Ishikawa (cell line): Measurements from ENCODE around the gene KANK3.

ENCODE experiments used
- CEBPB ChIP-seq: IDR thresholded peaks from 2 replicates; pipeline ENCODE4 v1.6.1; 2012
- CREB1 ChIP-seq: IDR thresholded peaks from 2 replicates; pipeline ENCODE4 v1.6.1; 2012; ENCODE audit warnings: low read depth
- EGR1 ChIP-seq: IDR thresholded peaks from 2 replicates; pipeline ENCODE4 v1.6.1; 2012
- EP300 ChIP-seq: IDR thresholded peaks from 2 replicates; pipeline ENCODE4 v1.6.1; 2012; ENCODE audit warnings: borderline replicate concordance
- FOXM1 ChIP-seq: IDR thresholded peaks from 2 replicates; pipeline ENCODE4 v1.6.1; 2012; ENCODE audit warnings: low read depth, borderline replicate concordance
- NFIC ChIP-seq: IDR thresholded peaks from 2 replicates; pipeline ENCODE4 v1.6.1; 2012
- RAD21 ChIP-seq: IDR thresholded peaks from 2 replicates; pipeline ENCODE4 v1.6.1; 2012; ENCODE audit warnings: low read depth
- TAF1 ChIP-seq: IDR thresholded peaks from 2 replicates; pipeline ENCODE4 v1.6.1; 2012; ENCODE audit warnings: low read depth, mild to moderate bottlenecking
- TCF12 ChIP-seq: IDR thresholded peaks from 2 replicates; pipeline ENCODE4 v1.6.1; 2012; ENCODE audit warnings: low read depth
- TEAD4 ChIP-seq: IDR thresholded peaks from 2 replicates; pipeline ENCODE4 v1.6.1; 2012
- YY1 ChIP-seq: IDR thresholded peaks from 2 replicates; pipeline ENCODE4 v1.6.1; 2012; ENCODE audit warnings: low read depth
- ZBTB7A ChIP-seq: IDR thresholded peaks from 2 replicates; pipeline ENCODE4 v1.6.1; 2012; ENCODE audit warnings: low read depth
- TF ChIP-seq, protein P1 (sequence below): IDR thresholded peaks from 2 replicates; pipeline ENCODE4 v1.6.1; 2012
- TF ChIP-seq, protein P2 (sequence below): IDR thresholded peaks from 2 replicates; pipeline ENCODE4 v1.6.1; 2012
- TF ChIP-seq, protein P3 (sequence below): IDR thresholded peaks from 2 replicates; pipeline ENCODE4 v1.6.1; 2012; ENCODE audit warnings: low read depth, mild to moderate bottlenecking

KANK3 gene

GRCh38 chr19:8308891-8309291 is 34.2 kb downstream of the KANK3 start:
- TF ChIP-seq NFIC (no peak), TCF12 (no peak), EP300 (no peak), EGR1 (no peak), FOXM1 (no peak), ZBTB7A (no peak), RAD21 (no peak), TAF1 (no peak), CEBPB (no peak), YY1 (no peak), CREB1 (no peak), TEAD4 (no peak)
- TF ChIP-seq, protein P1, sequence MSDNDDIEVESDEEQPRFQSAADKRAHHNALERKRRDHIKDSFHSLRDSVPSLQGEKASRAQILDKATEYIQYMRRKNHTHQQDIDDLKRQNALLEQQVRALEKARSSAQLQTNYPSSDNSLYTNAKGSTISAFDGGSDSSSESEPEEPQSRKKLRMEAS, result no peak
- TF ChIP-seq, protein P2, sequence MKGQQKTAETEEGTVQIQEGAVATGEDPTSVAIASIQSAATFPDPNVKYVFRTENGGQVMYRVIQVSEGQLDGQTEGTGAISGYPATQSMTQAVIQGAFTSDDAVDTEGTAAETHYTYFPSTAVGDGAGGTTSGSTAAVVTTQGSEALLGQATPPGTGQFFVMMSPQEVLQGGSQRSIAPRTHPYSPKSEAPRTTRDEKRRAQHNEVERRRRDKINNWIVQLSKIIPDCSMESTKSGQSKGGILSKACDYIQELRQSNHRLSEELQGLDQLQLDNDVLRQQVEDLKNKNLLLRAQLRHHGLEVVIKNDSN, result no peak
- TF ChIP-seq, protein P3, sequence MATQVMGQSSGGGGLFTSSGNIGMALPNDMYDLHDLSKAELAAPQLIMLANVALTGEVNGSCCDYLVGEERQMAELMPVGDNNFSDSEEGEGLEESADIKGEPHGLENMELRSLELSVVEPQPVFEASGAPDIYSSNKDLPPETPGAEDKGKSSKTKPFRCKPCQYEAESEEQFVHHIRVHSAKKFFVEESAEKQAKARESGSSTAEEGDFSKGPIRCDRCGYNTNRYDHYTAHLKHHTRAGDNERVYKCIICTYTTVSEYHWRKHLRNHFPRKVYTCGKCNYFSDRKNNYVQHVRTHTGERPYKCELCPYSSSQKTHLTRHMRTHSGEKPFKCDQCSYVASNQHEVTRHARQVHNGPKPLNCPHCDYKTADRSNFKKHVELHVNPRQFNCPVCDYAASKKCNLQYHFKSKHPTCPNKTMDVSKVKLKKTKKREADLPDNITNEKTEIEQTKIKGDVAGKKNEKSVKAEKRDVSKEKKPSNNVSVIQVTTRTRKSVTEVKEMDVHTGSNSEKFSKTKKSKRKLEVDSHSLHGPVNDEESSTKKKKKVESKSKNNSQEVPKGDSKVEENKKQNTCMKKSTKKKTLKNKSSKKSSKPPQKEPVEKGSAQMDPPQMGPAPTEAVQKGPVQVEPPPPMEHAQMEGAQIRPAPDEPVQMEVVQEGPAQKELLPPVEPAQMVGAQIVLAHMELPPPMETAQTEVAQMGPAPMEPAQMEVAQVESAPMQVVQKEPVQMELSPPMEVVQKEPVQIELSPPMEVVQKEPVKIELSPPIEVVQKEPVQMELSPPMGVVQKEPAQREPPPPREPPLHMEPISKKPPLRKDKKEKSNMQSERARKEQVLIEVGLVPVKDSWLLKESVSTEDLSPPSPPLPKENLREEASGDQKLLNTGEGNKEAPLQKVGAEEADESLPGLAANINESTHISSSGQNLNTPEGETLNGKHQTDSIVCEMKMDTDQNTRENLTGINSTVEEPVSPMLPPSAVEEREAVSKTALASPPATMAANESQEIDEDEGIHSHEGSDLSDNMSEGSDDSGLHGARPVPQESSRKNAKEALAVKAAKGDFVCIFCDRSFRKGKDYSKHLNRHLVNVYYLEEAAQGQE, result no peak

DNA sequence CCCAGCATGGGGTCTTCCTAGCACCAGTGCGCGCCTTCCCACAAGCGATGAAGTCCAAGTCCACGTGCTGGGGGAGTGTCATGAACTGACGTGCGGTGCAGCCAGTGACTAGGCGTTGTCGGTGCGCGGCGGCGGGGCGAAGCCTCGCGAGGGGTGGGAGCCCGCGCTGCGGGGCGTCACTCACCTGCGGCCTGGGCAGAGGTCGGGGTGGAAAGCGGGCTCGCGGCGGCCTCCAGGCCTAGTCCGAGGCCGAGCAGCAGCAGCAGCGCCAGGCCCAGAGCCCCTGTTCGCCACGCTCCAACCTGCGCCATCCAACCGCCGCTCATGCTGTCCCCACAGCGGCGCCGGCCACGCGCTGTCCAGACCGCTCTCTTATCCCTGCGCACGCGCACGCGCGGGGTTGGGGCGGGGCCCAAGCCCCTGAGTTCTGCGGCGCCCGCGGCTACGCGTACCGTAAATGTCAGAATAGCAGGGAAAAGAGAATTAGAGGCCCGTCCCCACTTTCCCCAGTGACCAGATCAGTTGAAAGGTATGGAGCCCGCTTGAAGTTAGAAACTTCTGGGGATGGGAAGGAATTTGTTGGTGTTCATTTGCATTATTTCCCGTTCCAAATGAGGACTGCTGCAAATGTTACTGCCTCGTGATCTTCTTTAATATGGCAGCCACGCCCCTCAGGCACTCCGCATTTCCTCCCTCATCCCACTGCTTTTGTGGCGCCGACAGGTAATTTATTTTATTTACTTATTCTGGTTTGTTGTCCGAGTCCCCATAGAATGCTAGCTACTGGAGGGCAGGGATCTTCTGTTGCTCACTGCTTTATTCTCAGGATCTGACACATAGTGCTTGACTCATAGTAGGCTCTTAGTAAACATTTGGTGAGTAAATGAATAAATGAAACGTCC is 34.8 kb downstream of the KANK3 start, which contains the start of gene CD320:
CD320 (minus strand) TSS at position 394 of the 902 bp plus-strand sequence; CDS start at position 326, 68 bp downstream.
- TF ChIP-seq FOXM1, result no peak
- TF ChIP-seq YY1, result peak; percentile 41; the same call in 1 of the 2 replicates
- TF ChIP-seq, protein P1, result peak; percentile 99
- peak; percentile 59; the same call in 1 of the 2 replicates for TF ChIP-seq TAF1
- TF ChIP-seq, protein P2, result peak; percentile 89
- 0 out of 2 replicates have a peak, but pooled peaks have one; percentile 24 for TF ChIP-seq TEAD4
- TF ChIP-seq, protein P3, result no peak; the same call in 1 of the 2 replicates
- no peak for TF ChIP-seq RAD21
- peak; percentile 23; the same call in 1 of the 2 replicates for TF ChIP-seq TCF12
- TF ChIP-seq EGR1, result no peak
- no peak for TF ChIP-seq ZBTB7A
- TF ChIP-seq CREB1, result no peak; the same call in 1 of the 2 replicates
- TF ChIP-seq EP300, result 0 out of 2 replicates have a peak, but pooled peaks have one; percentile 12
- TF ChIP-seq NFIC, result no peak; the same call in 1 of the 2 replicates
- no peak for TF ChIP-seq CEBPB

DNA sequence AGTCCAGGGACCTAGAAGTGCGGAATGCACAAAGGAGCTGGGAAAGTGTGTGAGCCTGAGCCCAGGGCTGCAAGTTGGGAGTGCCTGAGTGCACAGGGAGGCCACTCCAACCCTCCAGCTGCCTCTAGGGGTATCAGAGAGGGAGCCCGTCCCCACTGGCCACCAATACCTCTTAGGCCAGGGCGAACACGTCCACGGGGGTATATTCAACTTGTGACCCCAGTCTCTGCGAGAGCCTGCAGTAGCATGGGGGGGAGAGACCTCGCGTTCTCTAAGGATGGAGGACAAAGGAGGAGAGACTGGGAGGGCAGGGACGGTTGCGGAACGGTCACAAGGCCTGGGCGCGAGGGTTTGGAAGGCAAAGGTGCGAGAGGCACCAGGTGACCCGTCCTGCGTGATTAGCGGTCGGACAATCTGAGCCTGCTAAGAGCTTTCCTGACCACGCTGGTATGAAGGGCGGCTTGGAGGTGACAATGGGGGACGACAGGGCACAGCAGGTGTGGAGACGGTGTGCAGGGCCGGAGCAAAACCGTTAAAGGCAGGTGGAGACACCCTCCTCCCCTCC is 35.6 kb downstream of the KANK3 start:
- TF ChIP-seq FOXM1 (no peak), CREB1 (no peak), TEAD4 (no peak), EP300 (no peak), NFIC (no peak), TCF12 (no peak), YY1 (no peak), CEBPB (no peak), RAD21 (no peak), TAF1 (no peak), ZBTB7A (no peak), EGR1 (no peak)
- TF ChIP-seq, protein P2, result no peak
- TF ChIP-seq, protein P3, result no peak
- TF ChIP-seq, protein P1, result no peak
